H1 (cell line): ENCODE measurements around the gene CD300A. TPM values are rescaled to one million over a fixed set of nuclear protein-coding genes. Genes with fewer than 3 reads are reported as not detected.

Experiments used
- CTCF ChIA-PET: fragments of 300-600 bp; sonication (Branson Sonifier 250); formaldehyde crosslinking; loops from one replicate; lab custom pipeline; 2021; ENCODE audit not compliant: partially characterized antibody; lab: Charles Lee
- POLR2A ChIA-PET: fragments of 300-600 bp; sonication (Branson Sonifier 250); formaldehyde crosslinking; loops from one replicate; lab custom pipeline; 2021; ENCODE audit warnings: inconsistent platforms; ENCODE audit not compliant: partially characterized antibody; lab: Charles Lee
- DNase-seq, 2 experiments: peaks; one replicate each; pipeline versions ENCODE4 v3.0.0 to v3.0.0-alpha.2; 2010 to 2022; ENCODE audit warnings: low spot score in 2 of 2, low read depth in 1 of 2, mixed read lengths in 1 of 2
- FAIRE-seq: peaks from 2 replicates; lab custom pipeline; 2011; peaks lifted over from hg19 to GRCh38; lab: Jason Lieb, UNC
- H2AFZ ChIP-seq: 2 replicates; pipeline ENCODE4 v1.8.1; 2012; ENCODE audit warnings: low read length, inconsistent platforms
- H2AK5ac ChIP-seq: 2 replicates; pipeline ENCODE4 v1.6.1; 2013; ENCODE audit warnings: low read depth, low read length
- H2BK120ac ChIP-seq: replicated peaks from 2 replicates; pipeline ENCODE3; 2013; ENCODE audit warnings: low read depth, low read length, inconsistent platforms
- H2BK12ac ChIP-seq: 2 replicates; pipeline ENCODE4 v1.6.1; 2013; ENCODE audit warnings: low read depth, low read length
- H2BK15ac ChIP-seq: 2 replicates; pipeline ENCODE4 v1.6.1; 2013; ENCODE audit warnings: low read length
- H2BK20ac ChIP-seq: 2 replicates; pipeline ENCODE4 v1.6.1; 2013; ENCODE audit warnings: low read length
- H2BK5ac ChIP-seq: 2 replicates; pipeline ENCODE4 v1.6.1; 2013; ENCODE audit warnings: low read depth, low read length
- H3K14ac ChIP-seq: 2 replicates; pipeline ENCODE4 v1.6.1; 2013; ENCODE audit warnings: inconsistent platforms; ENCODE audit not compliant: insufficient read length
- H3K18ac ChIP-seq: 2 replicates; pipeline ENCODE4 v1.6.1; 2013; ENCODE audit warnings: low read length; ENCODE audit errors: extremely low read depth
- H3K23ac ChIP-seq: 2 replicates; pipeline ENCODE4 v1.6.1; 2013; ENCODE audit warnings: inconsistent platforms; ENCODE audit not compliant: insufficient read length
- H3K23me2 ChIP-seq: 2 replicates; pipeline ENCODE4 v1.6.1; 2013; ENCODE audit warnings: low read depth, low read length
- H3K27ac ChIP-seq: 2 replicates; pipeline ENCODE4 v1.6.1; 2011; ENCODE audit warnings: low read depth, low read length, inconsistent platforms
- H3K27me3 ChIP-seq, 4 experiments: replicated peaks in 1 of 4; 1 replicate in 1 of 4; 2 replicates in 3 of 4; pipeline versions ENCODE4 v1.6.1 to v1.8.1; 2011 to 2013; ENCODE audit warnings: low read length in 3 of 4, mild to moderate bottlenecking in 3 of 4, inconsistent platforms in 2 of 4, mixed read lengths in 2 of 4, moderate library complexity in 1 of 4; ENCODE audit not compliant: control insufficient read depth in 3 of 4, insufficient read depth in 3 of 4; ENCODE audit errors: extremely low read depth in 1 of 4
- H3K36me3 ChIP-seq, 4 experiments: 2 replicates each; pipeline versions ENCODE4 v1.6.1 to v1.8.1; 2011 to 2013; ENCODE audit warnings: mild to moderate bottlenecking in 4 of 4, low read length in 3 of 4, moderate library complexity in 2 of 4, control low read depth in 1 of 4, inconsistent platforms in 1 of 4; ENCODE audit not compliant: insufficient read depth in 4 of 4, control insufficient read depth in 2 of 4
- H3K4ac ChIP-seq: replicated peaks from 2 replicates; pipeline ENCODE3; 2013; ENCODE audit warnings: low read length, low read depth, mixed read lengths, inconsistent platforms; ENCODE audit not compliant: insufficient read length
- H3K4me1 ChIP-seq, 4 experiments: replicated peaks in 1 of 4; 1 replicate in 1 of 4; 2 replicates in 3 of 4; pipeline versions ENCODE4 v1.6.1 to v1.8.1; 2011 to 2013; ENCODE audit warnings: low read length in 3 of 4, inconsistent platforms in 2 of 4, mixed read lengths in 1 of 4; ENCODE audit not compliant: insufficient read depth in 4 of 4, control insufficient read depth in 3 of 4
- H3K4me2 ChIP-seq, 2 experiments: 2 replicates each; pipeline versions ENCODE4 v1.6.1 to v1.8.1; 2011 to 2013; ENCODE audit warnings: low read depth in 2 of 2, low read length in 2 of 2, control low read depth in 1 of 2, inconsistent platforms in 1 of 2, mild to moderate bottlenecking in 1 of 2; ENCODE audit not compliant: insufficient read depth in 1 of 2
- H3K4me3 ChIP-seq, 4 experiments: fragments of 200-600, 300-600 bp in 1 of 4; sonication (generic), shearing (Covaris generic), sonication (Bioruptor Twin) in 1 of 4; 2 replicates each; pipeline versions ENCODE4 v1.5.1 to v1.8.1; 2011 to 2016; ENCODE audit warnings: low read length in 4 of 4, low read depth in 3 of 4, control low read depth in 2 of 4, inconsistent platforms in 2 of 4, mild to moderate bottlenecking in 2 of 4, mixed read lengths in 1 of 4, moderate library complexity in 1 of 4; ENCODE audit not compliant: insufficient read depth in 2 of 4; ENCODE audit errors: extremely low read depth in 1 of 4
- H3K56ac ChIP-seq: replicated peaks from 2 replicates; pipeline ENCODE3; 2013; ENCODE audit warnings: low read depth, mild to moderate bottlenecking, mixed read lengths, low read length, inconsistent platforms; ENCODE audit not compliant: insufficient read length
- H3K79me1 ChIP-seq: 2 replicates; pipeline ENCODE4 v1.6.1; 2013; ENCODE audit warnings: low read depth, low read length, control low read depth
- H3K79me2 ChIP-seq, 2 experiments: 2 replicates each; pipeline versions ENCODE4 v1.6.1 to v1.8.1; 2012 to 2013; ENCODE audit warnings: low read length in 2 of 2, mild to moderate bottlenecking in 2 of 2, inconsistent platforms in 1 of 2; ENCODE audit not compliant: insufficient read depth in 2 of 2, control insufficient read depth in 1 of 2
- H3K9ac ChIP-seq, 4 experiments: replicated peaks in 1 of 4; 1 replicate in 1 of 4; 2 replicates in 3 of 4; pipeline versions ENCODE4 v1.6.1 to v1.8.1; 2011 to 2013; ENCODE audit warnings: low read depth in 3 of 4, low read length in 3 of 4, control low read depth in 2 of 4, mild to moderate bottlenecking in 2 of 4, moderate library complexity in 2 of 4, inconsistent platforms in 1 of 4; ENCODE audit errors: extremely low read depth in 1 of 4
- H3K9me3 ChIP-seq, 2 experiments: 2 replicates each; pipeline versions ENCODE4 v1.6.1 to v1.8.1; 2012 to 2013; ENCODE audit warnings: mild to moderate bottlenecking in 2 of 2, moderate library complexity in 2 of 2, control low read depth in 1 of 2, inconsistent platforms in 1 of 2, low read depth in 1 of 2, low read length in 1 of 2, mixed read lengths in 1 of 2; ENCODE audit not compliant: insufficient read depth in 2 of 2
- H4K20me1 ChIP-seq, 2 experiments: replicated peaks in 1 of 2; 2 replicates each; pipeline versions ENCODE3 to v1.8.1; 2011 to 2013; ENCODE audit warnings: inconsistent platforms in 2 of 2, low read length in 2 of 2, mild to moderate bottlenecking in 1 of 2; ENCODE audit not compliant: insufficient read depth in 2 of 2, control insufficient read depth in 1 of 2
- H4K5ac ChIP-seq: 2 replicates; pipeline ENCODE4 v1.6.1; 2013; ENCODE audit warnings: low read length, low read depth, mixed read lengths, inconsistent platforms; ENCODE audit not compliant: insufficient read length
- H4K8ac ChIP-seq: 2 replicates; pipeline ENCODE4 v1.8.0; 2013; ENCODE audit warnings: mild to moderate bottlenecking, moderate library complexity, low read length, inconsistent platforms; ENCODE audit not compliant: insufficient read depth; ENCODE audit errors: extremely low read depth
- H4K91ac ChIP-seq: replicated peaks from 2 replicates; pipeline ENCODE3; 2013; ENCODE audit warnings: low read length, mixed read lengths, inconsistent platforms; ENCODE audit not compliant: insufficient read length
- BRCA1 ChIP-seq: IDR thresholded peaks from 2 replicates; pipeline ENCODE4 v1.6.1; 2012; ENCODE audit warnings: low read depth, low read length, improper control_type of control experiment
- CREB1 ChIP-seq: IDR thresholded peaks from 2 replicates; pipeline ENCODE4 v1.6.1; 2012; ENCODE audit warnings: inconsistent platforms
- GABPA ChIP-seq: IDR thresholded peaks from 2 replicates; pipeline ENCODE4 v1.6.1; 2011; ENCODE audit warnings: mild to moderate bottlenecking, low read length, moderate library complexity, borderline replicate concordance; ENCODE audit not compliant: insufficient read depth
- KDM4A ChIP-seq: IDR thresholded peaks from one replicate; pipeline ENCODE4 v1.7.1; 2012; ENCODE audit warnings: low read depth, mild to moderate bottlenecking, moderate library complexity, low read length, inconsistent platforms; ENCODE audit not compliant: severe bottlenecking
- MAFK ChIP-seq: IDR thresholded peaks from 2 replicates; pipeline ENCODE4 v1.6.1; 2012; ENCODE audit warnings: low read depth, mild to moderate bottlenecking, improper control_type of control experiment, low read length
- MAX ChIP-seq: IDR thresholded peaks from 2 replicates; pipeline ENCODE4 v1.6.1; 2012; ENCODE audit warnings: inconsistent platforms
- WGBS, 2 experiments: shearing (Covaris generic) in 1 of 2; methylation state at CpG; one replicate each; pipeline versions ENCODE4 v1.1.6 to v1.1.7; 2013 to 2015; ENCODE audit warnings: low lambda C conversion rate in 2 of 2, mixed read lengths in 2 of 2, inconsistent platforms in 1 of 2, low coverage in 1 of 2, missing lambda C conversion rate in 1 of 2; ENCODE audit not compliant: insufficient replicate concordance in 2 of 2, insufficient coverage in 1 of 2, insufficient read length in 1 of 2; ENCODE audit errors: extremely low coverage in 1 of 2, missing lambda C conversion rate in 1 of 2; 5-methylcytosine and 5-hydroxymethylcytosine counted together
- polyA plus RNA-seq, 7 experiments: library from polyadenylated mRNA; depleted of rRNA in 3 of 7; stranded (reverse) in 5 of 7; unstranded in 2 of 7; fragments of >200 nt in 5 of 7; fragments of 200-250 nt in 2 of 7; gene quantifications; 1 replicate in 5 of 7; 2 replicates in 1 of 7; 4 replicates in 1 of 7; pipeline versions ENCODE4 v1.2.1 to v1.2.3, GENCODE V29; 2011 to 2013; ENCODE audit warnings: missing spikeins in 2 of 7, mixed read lengths in 2 of 7
- total RNA-seq: library from RNA; stranded (reverse); fragmentation: NEBNext Ultra II Directional; extraction: Animal tissue kit (Norgen Biotek cat#: 25700); gene quantifications from 2 replicates; pipeline ENCODE4 v1.2.1, GENCODE V29; 2021

Gene CD300A
- total and polyA plus RNA-seq, 2 of the 8 experiments (the other 6 are each of a cell fraction or from before 2014, with no cell fraction given), result 0.52 to 1.3 TPM

DNA sequence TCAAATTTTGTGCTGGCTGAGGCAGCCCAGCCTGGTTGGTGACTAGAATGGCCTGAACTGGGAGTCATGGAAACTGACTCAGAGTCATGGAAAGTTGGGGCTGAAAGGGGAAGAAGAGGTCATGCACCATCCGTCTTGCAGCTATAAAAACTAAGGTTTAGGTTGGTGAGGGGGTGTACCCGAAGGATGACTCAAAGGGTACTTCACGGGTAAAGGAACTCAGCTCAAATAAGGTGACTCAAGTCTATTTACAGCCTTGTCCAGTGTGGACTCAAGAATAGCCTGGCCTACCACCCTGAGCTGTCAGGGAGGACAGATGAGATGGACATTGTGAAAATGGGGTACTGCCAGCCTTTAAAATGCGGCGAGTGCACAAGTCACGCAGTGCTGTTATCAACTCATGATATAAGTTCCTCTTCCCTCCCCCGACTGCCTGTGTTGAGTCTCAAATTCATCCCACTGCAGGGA, 46.2 kb downstream of the CD300A start:
- no peak overlapping the region for H3K56ac ChIP-seq
- H2BK5ac ChIP-seq, result no peak overlapping the region
- no peak overlapping the region for H2BK15ac ChIP-seq
- no peak overlapping the region for H3K4me3 ChIP-seq
- DNase-seq (no peak), FAIRE-seq (no peak)
- H4K20me1 ChIP-seq, result no peaks in the 10 kb centered on the region
- no peak overlapping the region for H2AK5ac ChIP-seq
- no peak overlapping the region for H3K9ac ChIP-seq
- H3K18ac ChIP-seq, result no peak overlapping the region
- H2AFZ ChIP-seq, result no peak overlapping the region
- peaks cover 2% of the 10 kb centered on the region; the same call in 1 of the 2 replicates for H3K23me2 ChIP-seq
- H3K27ac ChIP-seq, result no peak overlapping the region
- H3K79me2 ChIP-seq, result no peaks in the 10 kb centered on the region
- H3K4ac ChIP-seq, result no peak overlapping the region
- peaks cover 9 to 18% of the 10 kb centered on the region in 2 experiments for H3K9me3 ChIP-seq
- H2BK12ac ChIP-seq, result no peak overlapping the region
- whole genome bisulfite sequencing, 2 experiments, result 94% methylated on average over 7 of the region's 7 CpGs; no CpG with 5 or more reads in 1 of the 2 experiments
- H2BK20ac ChIP-seq, result no peak overlapping the region
- H3K27me3 ChIP-seq, result peaks cover 0 to 2% (median 0%) of the 10 kb centered on the region in 4 experiments; a peak in 1 of 7 replicates
- no peak overlapping the region for H4K8ac ChIP-seq
- no peak overlapping the region for H3K4me2 ChIP-seq
- no peaks in the 10 kb centered on the region for H3K36me3 ChIP-seq
- no peak overlapping the region for H4K91ac ChIP-seq
- H3K79me1 ChIP-seq, result no peaks in the 10 kb centered on the region
- no peak overlapping the region for H4K5ac ChIP-seq
- no peak overlapping the region for H2BK120ac ChIP-seq
- no peak overlapping the region for H3K23ac ChIP-seq
- POLR2A ChIA-PET, result interaction anchor here (1.4 kb wide), 1 partner anchor 14 kb away, joined by 3 read pairs; no protein-coding TSS in a partner anchor
- no peaks in the 10 kb centered on the region for H3K4me1 ChIP-seq
- CTCF ChIA-PET, result interaction anchor here (0.6 to 1.7 kb wide), 8 partner anchors 10 to 149 kb away, joined by 3 to 7 read pairs (median 3); partner anchors contain the start of gene GPR142
- H3K14ac ChIP-seq, result no peak overlapping the region
- TF ChIP-seq BRCA1 (no peak), MAX (no peak), KDM4A (no peak), GABPA (no peak), CREB1 (no peak), MAFK (no peak)
